ENCODE data around the gene PRPSAP1.
A peak's percentile ranks its signal among the peaks of the same experiment; 100 is the strongest.

Gene PRPSAP1

GRCh38 chr17:76292567-76292966 lies 61.1 kb downstream of the PRPSAP1 start:
- no peak overlapping the region for H3K27ac ChIP-seq (ENCODE audit: extremely low read depth, low read depth, low read length)
- TF ChIP-seq ZNF549 (tag by site-specific recombination; IDR thresholded peaks at IDR 0.05), result no peak
- TF ChIP-seq ZNF16 (tag by site-specific recombination; IDR thresholded peaks at IDR 0.05; ENCODE audit: low read depth), result no peak
- TF ChIP-seq ZNF510 (tag by site-specific recombination; IDR thresholded peaks at IDR 0.05; ENCODE audit: insufficient replicate concordance), result no peak
- peak; percentile 65 for TF ChIP-seq PRDM10 (tag by site-specific recombination; IDR thresholded peaks at IDR 0.05)
- no peaks in the 10 kb centered on the region for H3K4me1 ChIP-seq (ENCODE audit: control insufficient read depth, insufficient read depth, low read length)
- H3K36me3 ChIP-seq (ENCODE audit: control insufficient read depth in 2 of 2, insufficient read depth in 1 of 2, low read length in 2 of 2), result peaks cover 0 to 29% of the 10 kb centered on the region in 2 experiments; a peak in 2 of 3 replicates
- H3K9me3 ChIP-seq (ENCODE audit: control insufficient read depth, insufficient read depth, low read depth, low read length), result no peaks in the 10 kb centered on the region
- H3K4me3 ChIP-seq (ENCODE audit: low read depth, low read length), result no peak overlapping the region
- ChIA-PET CTCF (no interaction called here), POLR2A (no interaction called here)

GRCh38 chr17:76281573-76282371 lies 71.9 kb downstream of the PRPSAP1 start:
- Histone ChIP-seq H3K27ac (ENCODE audit: extremely low read depth, low read depth, low read length) (no peak overlapping the region), H3K9me3 (ENCODE audit: control insufficient read depth, insufficient read depth, low read depth, low read length) (no peaks in the 10 kb centered on the region), H3K36me3 (ENCODE audit: control insufficient read depth in 2 of 2, insufficient read depth in 1 of 2, low read length in 2 of 2) (peaks cover 0 to 3% of the 10 kb centered on the region in 2 experiments; a peak in 2 of 3 replicates), H3K4me1 (ENCODE audit: control insufficient read depth, insufficient read depth, low read length) (no peaks in the 10 kb centered on the region), H3K4me3 (ENCODE audit: low read depth, low read length) (no peak overlapping the region)
- ChIA-PET CTCF (interaction anchor here (0.6 to 4.8 kb wide), 10 partner anchors 7 to 281 kb away, joined by 3 to 191 read pairs (median 36); partner anchors contain the start of genes CDK3 and UBALD2), POLR2A (interaction anchor here (1.4 kb wide), 1 partner anchor 17 kb away, joined by 5 read pairs; the partner anchor contains the start of gene UBALD2)
- TF ChIP-seq IKZF3 (tag by site-specific recombination; IDR thresholded peaks at IDR 0.05) (no peak), ZNF623 (tag by site-specific recombination; IDR thresholded peaks at IDR 0.05) (no peak), ZNF76 (tag by site-specific recombination; IDR thresholded peaks at IDR 0.05; ENCODE audit: borderline replicate concordance, low read depth) (no peak), ZNF266 (tag by site-specific recombination; IDR thresholded peaks at IDR 0.05; ENCODE audit: low read depth) (no peak), ZNF747 (tag by site-specific recombination; IDR thresholded peaks at IDR 0.05) (no peak), ZFP41 (tag by site-specific recombination; IDR thresholded peaks at IDR 0.05; ENCODE audit: borderline replicate concordance) (no peak), ZNF692 (tag by site-specific recombination; IDR thresholded peaks at IDR 0.05) (no peak), ZNF133 (tag by site-specific recombination; IDR thresholded peaks at IDR 0.05) (no peak), SALL2 (tag by site-specific recombination; IDR thresholded peaks at IDR 0.05; ENCODE audit: borderline replicate concordance) (no peak), ZNF366 (tag by site-specific recombination; conservative IDR thresholded peaks at IDR 0.05) (no peak)
- TF ChIP-seq, protein P1, sequence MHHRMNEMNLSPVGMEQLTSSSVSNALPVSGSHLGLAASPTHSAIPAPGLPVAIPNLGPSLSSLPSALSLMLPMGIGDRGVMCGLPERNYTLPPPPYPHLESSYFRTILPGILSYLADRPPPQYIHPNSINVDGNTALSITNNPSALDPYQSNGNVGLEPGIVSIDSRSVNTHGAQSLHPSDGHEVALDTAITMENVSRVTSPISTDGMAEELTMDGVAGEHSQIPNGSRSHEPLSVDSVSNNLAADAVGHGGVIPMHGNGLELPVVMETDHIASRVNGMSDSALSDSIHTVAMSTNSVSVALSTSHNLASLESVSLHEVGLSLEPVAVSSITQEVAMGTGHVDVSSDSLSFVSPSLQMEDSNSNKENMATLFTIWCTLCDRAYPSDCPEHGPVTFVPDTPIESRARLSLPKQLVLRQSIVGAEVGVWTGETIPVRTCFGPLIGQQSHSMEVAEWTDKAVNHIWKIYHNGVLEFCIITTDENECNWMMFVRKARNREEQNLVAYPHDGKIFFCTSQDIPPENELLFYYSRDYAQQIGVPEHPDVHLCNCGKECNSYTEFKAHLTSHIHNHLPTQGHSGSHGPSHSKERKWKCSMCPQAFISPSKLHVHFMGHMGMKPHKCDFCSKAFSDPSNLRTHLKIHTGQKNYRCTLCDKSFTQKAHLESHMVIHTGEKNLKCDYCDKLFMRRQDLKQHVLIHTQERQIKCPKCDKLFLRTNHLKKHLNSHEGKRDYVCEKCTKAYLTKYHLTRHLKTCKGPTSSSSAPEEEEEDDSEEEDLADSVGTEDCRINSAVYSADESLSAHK (tag by site-specific recombination; IDR thresholded peaks at IDR 0.05), result no peak

Data from HEK293 (cell line).